Measurements from ENCODE around the gene GALNT4. TPM values are rescaled to one million over a fixed set of nuclear protein-coding genes. Genes with fewer than 3 reads are reported as not detected.

GALNT4 gene
- total RNA-seq, 6 experiments from 2014 or later, result 2.5 to 6.2 (median 4.1) TPM

DNA sequence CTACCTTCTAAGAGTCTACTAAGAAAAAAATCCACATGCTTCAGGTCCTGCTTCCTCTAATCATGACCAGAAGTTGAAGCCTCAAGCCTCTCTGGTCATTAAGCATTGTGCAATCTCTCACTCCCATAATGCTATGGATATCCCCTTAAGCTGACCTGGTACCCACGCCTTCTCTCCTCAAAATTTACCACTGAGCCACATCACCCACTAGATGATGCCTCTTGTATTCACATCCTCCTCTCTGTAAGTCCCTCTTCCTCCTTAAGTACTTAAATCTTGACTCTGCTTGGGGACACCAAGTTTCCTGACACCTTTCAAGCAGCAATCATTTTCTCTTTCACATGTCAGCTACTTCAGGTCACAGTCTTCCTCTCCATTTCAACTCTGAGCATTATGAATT, 9.8 kb downstream of the GALNT4 start:
- no peak overlapping the region for H3K27ac ChIP-seq
- H3K4me3 ChIP-seq, result no peak overlapping the region
- intact Hi-C loops (cut with DNase I), result no loop called here
- TF ChIP-seq, protein P1, sequence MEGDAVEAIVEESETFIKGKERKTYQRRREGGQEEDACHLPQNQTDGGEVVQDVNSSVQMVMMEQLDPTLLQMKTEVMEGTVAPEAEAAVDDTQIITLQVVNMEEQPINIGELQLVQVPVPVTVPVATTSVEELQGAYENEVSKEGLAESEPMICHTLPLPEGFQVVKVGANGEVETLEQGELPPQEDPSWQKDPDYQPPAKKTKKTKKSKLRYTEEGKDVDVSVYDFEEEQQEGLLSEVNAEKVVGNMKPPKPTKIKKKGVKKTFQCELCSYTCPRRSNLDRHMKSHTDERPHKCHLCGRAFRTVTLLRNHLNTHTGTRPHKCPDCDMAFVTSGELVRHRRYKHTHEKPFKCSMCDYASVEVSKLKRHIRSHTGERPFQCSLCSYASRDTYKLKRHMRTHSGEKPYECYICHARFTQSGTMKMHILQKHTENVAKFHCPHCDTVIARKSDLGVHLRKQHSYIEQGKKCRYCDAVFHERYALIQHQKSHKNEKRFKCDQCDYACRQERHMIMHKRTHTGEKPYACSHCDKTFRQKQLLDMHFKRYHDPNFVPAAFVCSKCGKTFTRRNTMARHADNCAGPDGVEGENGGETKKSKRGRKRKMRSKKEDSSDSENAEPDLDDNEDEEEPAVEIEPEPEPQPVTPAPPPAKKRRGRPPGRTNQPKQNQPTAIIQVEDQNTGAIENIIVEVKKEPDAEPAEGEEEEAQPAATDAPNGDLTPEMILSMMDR (IDR thresholded peaks at IDR 0.05), result no peak
- no peak for TF ChIP-seq POLR2A (IDR thresholded peaks at IDR 0.05)
- H3K27me3 ChIP-seq, result no peaks in the 10 kb centered on the region
- H3K9me3 ChIP-seq, result no peaks in the 10 kb centered on the region
- no peaks in the 10 kb centered on the region for H3K36me3 ChIP-seq
- ATAC-seq (peak in 1 of 4 donors; percentile 28), DNase-seq (no peak)
- H3K4me1 ChIP-seq, result no peaks in the 10 kb centered on the region
- 50% methylated on average over 1 of the region's 1 CpG for WGBS (ENCODE audit: insufficient coverage, low coverage, low lambda C conversion rate, missing lambda C conversion rate)

DNA sequence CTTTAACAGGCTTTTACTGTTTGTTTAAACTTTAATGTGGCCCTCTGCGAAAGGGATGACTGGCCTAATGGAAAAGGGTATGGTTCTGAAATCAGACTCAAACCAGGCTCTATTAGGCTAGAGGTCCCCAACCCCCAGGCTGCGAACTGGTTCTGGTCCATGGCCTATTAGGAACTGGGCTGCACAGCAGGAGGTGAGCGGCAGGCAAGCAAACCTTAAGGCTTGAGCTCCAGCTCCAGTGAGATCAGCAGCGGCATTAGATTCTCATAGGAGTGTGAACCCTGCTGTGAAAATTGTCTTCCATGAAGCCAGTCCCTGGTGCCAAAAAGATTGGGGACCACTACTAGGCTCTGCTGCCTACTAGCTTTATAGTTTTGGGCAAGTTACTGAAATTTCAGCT, 11.1 kb downstream of the GALNT4 start:
- WGBS (ENCODE audit: insufficient coverage, low coverage, low lambda C conversion rate, missing lambda C conversion rate), result 100% methylated on average over 3 of the region's 4 CpGs
- no peak for DNase-seq
- ATAC-seq, result no peak
- Histone ChIP-seq H3K27me3 (no peaks in the 10 kb centered on the region), H3K36me3 (no peaks in the 10 kb centered on the region), H3K4me1 (no peaks in the 10 kb centered on the region), H3K27ac (no peak overlapping the region), H3K9me3 (no peaks in the 10 kb centered on the region), H3K4me3 (no peak overlapping the region)
- no peak for TF ChIP-seq POLR2A (IDR thresholded peaks at IDR 0.05)
- TF ChIP-seq, protein P1 (IDR thresholded peaks at IDR 0.05), result no peak
- intact Hi-C loops (cut with DNase I), result no loop called here

DNA sequence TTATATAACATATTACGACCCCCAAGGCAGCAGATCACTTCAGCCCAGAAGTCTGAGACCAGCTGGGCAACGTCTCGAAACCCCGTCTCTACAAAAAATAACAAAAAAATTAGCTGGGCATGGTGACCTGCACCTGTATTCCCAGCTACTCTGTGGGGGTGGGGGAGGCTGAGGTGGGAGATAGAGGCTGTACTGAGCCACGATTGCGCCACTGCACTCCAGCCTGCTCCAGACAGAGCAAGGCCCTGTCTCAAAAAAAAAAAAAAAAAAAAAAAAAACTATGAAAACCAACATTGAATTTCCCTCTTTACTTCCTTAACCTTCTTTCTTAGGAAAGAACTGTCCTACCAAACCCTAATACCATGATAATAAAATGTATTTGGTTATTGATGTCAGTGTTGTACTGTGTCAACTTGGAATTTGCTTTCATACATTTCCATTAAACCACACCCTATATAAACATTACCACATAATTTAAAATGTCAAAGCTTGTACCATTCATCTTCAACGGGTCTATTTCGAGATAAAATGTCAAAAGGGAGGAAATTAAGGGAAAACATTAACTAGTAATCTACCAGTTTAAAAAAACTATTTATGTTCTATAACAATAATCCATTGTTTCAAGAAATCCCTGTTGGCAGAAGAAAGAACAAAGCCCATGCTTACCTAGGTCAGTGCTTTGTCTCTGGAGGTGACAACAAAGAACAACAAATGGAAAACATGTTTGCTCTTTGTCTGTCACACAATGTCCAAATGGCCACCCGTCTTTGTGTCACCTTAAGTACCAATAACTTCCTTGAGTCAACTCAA, 17.4 kb downstream of the GALNT4 start:
- no peak for DNase-seq
- no peak overlapping the region for H3K27ac ChIP-seq
- intact Hi-C loops (cut with DNase I), result no loop called here

DNA sequence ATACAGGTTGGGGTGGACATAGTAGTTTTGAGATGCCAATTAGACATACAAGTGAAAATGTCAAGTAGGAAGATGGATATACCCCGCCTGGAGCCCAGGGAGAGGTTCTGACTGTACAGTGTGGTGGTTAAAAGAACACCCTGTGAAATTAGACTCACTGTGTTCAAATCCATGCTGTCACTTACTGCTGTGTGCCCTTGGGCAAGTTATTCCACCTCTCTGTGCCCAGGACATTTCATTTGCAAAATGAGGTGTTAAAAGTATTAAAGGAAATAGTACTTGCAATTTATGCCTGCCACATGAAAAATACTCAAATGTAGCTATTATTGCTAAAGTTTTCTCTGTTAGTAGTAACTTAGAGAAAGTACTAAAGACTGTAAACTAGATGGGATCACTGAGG, 18.5 kb downstream of the GALNT4 start:
- ATAC-seq (no peak), DNase-seq (no peak)
- no peak overlapping the region for H3K4me3 ChIP-seq
- no peak overlapping the region for H3K27ac ChIP-seq
- TF ChIP-seq, protein P1 (IDR thresholded peaks at IDR 0.05), result no peak
- no peak for TF ChIP-seq POLR2A (IDR thresholded peaks at IDR 0.05)
- H3K36me3 ChIP-seq, result no peaks in the 10 kb centered on the region
- no peaks in the 10 kb centered on the region for H3K27me3 ChIP-seq
- intact Hi-C loops (cut with DNase I), result no loop called here
- no peaks in the 10 kb centered on the region for H3K4me1 ChIP-seq
- WGBS (ENCODE audit: insufficient coverage, low coverage, low lambda C conversion rate, missing lambda C conversion rate), result 0% methylated on average over 1 of the region's 1 CpG
- H3K9me3 ChIP-seq, result no peaks in the 10 kb centered on the region

More for the DNA sequence above, 17.4 kb downstream of the GALNT4 start:
- H3K9me3 ChIP-seq, result no peaks in the 10 kb centered on the region
- no peak overlapping the region for H3K4me3 ChIP-seq
- no peak for TF ChIP-seq POLR2A (IDR thresholded peaks at IDR 0.05)
- TF ChIP-seq, protein P1 (IDR thresholded peaks at IDR 0.05), result no peak
- peak in 2 of 4 donors; percentile 43 to 44 for ATAC-seq
- no peaks in the 10 kb centered on the region for H3K4me1 ChIP-seq
- H3K36me3 ChIP-seq, result no peaks in the 10 kb centered on the region
- WGBS (ENCODE audit: insufficient coverage, low coverage, low lambda C conversion rate, missing lambda C conversion rate), result 51% methylated on average over 7 of the region's 9 CpGs
- H3K27me3 ChIP-seq, result no peaks in the 10 kb centered on the region

Data from right lobe of liver (tissue), 6 donors.